D341Med (cell line): ENCODE measurements around the gene MOB1A.
"Not testable (repeated sequence)": the region's sequence is repeated elsewhere in the genome, so short reads cannot be mapped to it uniquely, and the experiment has no call there.

Experiments
- DNase-seq: peaks from one replicate; pipeline ENCODE4 v3.0.0; 2012; ENCODE audit warnings: low spot score

The MOB1A gene

DNA sequence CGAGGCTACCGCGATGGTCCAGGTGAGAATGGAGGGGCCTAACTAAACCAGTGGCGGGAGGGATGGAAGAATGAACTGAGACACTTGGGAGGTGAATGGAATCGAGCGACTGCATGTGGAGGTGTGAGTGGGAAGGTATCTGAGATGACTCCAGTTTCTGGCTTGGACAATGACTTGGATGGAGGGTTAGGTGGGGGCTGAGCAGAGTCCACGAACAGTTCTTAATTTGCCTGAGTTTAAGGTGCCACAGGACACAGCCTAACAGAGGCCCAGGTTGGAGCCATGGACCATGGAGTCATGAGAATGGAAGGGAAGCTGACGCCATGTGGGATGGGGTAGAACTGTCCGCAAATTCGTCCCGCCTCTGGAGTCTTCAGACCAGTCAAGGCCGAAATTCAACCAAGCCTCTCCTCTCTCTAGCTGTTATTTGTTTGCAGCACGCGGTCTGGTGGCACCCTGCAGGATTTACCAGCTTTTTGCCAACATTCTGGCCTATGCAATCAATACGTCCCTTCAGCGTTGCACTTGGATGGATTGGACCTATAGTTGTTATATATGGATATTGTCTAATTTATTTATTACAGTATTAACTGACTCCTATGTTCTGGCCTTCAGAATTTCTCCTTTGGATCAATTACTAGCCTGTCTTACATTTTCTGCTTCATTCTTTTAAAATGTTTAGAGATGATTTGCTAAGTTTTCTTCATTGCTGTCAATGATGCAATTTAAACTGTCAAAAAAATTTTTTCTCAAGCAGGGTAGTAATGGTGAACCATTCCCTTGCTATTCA is 30.0 kb downstream of the MOB1A start:
- DNase-seq = no peak

DNA sequence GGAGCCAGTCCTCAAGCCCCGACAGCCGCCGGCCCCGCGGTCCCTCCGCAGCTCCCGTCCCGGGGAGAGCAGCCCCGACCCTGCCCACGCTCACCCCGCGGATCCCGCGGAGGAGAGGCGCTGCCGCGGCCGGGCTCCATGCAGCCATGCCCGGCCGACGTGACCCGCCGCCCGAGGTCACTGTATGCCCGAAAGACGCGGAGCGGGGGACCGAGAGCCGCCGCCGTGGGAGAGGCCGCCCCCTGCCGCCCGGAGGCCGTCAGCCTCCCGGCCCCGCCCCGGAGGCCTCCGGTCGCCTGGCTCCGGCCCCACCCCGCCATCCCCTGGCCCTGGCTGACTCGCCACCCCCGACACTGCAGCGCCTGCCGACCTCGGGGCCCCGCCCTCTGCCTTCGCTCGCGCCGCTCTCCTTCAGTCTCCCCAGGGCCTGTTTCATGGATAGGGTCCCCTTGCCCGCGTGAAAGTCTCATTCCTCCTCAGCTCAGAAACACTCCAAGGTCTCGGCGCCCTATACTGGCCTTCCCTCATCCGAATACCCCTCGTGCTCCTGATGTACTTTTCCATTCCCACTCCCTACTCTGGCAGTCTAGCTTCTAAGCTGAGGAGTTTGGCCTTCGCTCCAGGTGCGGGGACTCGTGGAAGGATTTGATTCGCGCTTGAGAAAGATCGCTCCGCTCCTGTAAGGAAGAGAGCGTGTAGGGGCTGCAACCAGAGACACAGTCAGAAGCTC is 30.8 kb downstream of the MOB1A start, which contains the start of gene BOLA3:
TSS of gene BOLA3 (minus strand) at position 186 of the 730 bp plus-strand sequence. CDS start at position 148, 38 bp downstream.
- peak; percentile 96 for DNase-seq

DNA sequence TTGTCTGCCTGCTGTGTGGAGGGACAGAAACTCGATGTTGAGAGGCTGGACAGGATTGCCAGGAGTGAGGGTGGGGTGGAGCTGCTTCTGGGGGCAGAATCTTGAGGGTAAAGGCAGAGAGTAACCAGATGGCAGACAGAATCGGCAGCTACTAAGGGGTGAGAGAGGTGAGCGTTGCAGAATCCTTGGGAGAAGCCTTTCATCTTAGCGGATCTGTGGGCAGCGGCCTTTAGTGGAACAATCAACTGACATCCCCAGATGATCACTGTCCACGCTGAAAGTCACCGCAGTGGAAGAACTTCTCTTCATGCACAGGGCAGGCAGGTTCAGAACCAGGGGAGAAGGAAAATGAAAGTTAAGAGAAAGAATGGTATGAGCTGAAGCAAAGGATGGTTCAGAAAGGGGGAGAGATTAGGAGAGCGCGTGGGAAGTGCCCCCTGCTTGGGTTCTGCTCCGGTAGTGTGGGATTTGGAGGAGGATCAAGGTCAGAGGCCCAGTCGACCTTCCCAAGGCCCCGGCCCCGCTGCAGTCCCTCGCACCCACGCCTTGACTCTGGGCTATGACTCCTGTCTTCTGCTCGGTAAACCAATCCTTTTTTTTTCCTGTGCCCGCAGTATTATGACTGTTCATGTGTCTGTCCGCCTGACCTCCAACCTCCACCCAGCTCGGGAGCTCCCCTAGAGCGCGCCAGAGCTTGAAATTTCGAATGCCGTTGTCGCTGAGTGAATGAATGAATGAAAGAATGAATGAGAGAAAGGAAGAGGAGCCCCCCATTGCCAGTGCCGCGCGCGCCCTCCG is 31.6 kb downstream of the MOB1A start:
- no peak for DNase-seq

DNA sequence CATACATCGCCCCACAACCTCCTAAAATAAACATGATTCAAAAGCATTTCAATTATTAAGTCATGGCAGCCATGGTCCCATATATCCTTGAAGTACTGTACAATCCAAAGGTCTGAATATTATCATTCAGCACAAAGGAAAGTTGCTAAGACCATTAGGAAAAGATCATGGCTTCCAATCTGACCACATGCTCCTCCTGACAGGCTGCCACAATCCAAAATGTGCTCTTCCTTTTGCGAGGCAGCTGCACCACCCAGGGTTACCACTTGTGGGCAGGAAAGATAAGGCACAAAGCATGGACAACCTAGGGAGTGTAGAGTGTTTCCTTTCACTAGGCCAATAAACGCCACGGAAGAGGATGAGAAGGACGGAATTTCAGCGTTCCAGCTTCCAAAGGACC is 36.3 kb downstream of the MOB1A start:
- peak; percentile 52 for DNase-seq

DNA sequence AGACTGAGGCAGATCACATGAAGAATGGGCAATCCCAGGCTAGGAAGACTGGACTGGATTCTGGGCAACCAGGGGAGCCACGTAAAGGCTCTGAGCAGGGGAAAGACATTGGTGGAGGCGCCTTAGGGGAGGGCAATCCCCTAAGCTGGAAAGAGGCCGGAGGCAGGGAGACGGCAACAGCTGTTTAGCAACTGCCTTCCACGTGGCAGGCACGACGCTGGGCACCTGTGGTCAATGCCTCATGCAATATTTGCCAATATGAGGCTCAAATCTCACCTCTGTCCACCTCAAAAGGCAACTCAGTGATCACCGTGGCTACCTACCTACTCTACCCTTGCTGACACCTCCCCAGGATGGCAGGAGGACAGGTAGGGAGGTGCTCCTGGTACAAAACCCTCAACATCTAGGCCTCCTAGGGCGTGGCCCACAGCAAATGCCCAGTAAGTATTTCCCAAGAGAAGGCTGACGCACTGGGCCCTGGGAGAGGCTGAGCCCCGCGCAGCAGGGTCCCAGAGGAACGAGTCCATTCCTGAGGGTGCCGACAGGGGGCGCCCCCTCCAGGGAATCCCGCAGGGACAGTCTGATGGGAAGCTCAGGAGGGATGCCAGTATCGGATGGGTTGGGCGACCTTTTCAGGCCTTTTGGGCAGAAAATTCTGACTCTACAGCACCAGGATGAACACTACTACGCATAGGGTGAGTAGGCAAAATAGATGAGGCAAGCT is 39.9 kb downstream of the MOB1A start:
- DNase-seq = no peak

DNA sequence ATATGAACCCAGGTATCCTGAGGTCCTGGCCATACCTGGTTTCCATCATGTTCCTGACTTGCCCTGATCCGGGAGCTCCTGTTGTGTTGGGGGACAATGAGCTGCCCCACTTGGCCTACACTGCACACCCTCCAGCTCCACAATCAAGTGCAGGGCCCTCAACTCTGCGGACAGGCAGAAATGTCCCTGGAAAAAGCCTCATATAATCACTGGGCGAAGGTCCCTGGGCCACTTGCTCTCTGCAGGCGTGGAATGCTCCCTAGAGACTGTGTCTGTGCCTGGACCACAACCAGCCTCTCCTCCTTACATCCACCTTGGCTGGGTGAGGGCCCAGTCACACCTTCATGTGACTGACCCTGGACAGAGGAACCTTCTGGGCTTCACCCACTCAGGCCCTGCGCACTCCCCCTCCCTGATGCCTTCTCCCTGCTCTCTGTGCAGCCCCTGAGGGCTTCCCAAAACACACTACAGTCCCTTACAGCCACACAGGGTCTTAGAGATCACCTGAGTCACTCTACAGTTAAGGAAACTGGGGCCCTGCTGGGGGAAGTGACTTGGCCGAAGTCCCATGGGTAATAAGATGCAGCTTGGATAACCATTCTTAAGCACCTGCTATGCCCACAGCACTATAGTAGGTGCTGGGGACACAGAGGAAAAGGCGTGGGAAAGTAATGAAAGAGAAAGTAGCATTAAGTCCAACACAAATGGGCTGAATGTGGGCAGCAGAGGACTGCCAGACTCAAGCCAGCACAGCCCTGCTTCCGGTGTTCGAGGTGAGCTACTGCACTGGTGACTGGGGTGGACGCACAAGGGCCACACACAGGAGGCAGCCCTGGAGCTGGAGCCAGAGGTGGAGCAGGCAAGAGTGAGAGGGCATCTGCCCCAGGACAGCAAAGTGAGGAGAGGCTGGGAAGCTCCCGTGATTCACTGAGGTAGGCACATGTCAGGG is 40.8 kb downstream of the MOB1A start:
- no peak for DNase-seq

DNA sequence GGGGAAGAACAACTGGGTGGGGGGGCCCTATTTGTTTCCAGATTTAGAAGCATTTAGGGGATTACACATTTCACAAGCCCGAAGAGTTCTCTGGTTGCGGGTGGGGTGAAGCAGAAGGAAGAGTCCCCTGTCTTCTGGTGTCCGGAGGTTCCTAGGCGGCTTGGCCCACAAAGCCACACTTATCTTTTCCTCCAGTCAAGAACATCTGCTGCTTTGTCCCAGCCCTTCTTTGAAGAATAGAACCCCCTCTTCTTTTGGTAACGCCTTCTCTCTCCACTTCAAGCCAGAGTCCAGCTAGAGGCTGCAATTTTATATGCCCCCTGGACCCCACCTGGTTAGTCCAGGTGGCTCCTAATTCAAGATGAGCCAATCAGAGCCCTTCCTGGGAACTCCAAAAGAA is 46.8 kb downstream of the MOB1A start:
- DNase-seq = no peak

DNA sequence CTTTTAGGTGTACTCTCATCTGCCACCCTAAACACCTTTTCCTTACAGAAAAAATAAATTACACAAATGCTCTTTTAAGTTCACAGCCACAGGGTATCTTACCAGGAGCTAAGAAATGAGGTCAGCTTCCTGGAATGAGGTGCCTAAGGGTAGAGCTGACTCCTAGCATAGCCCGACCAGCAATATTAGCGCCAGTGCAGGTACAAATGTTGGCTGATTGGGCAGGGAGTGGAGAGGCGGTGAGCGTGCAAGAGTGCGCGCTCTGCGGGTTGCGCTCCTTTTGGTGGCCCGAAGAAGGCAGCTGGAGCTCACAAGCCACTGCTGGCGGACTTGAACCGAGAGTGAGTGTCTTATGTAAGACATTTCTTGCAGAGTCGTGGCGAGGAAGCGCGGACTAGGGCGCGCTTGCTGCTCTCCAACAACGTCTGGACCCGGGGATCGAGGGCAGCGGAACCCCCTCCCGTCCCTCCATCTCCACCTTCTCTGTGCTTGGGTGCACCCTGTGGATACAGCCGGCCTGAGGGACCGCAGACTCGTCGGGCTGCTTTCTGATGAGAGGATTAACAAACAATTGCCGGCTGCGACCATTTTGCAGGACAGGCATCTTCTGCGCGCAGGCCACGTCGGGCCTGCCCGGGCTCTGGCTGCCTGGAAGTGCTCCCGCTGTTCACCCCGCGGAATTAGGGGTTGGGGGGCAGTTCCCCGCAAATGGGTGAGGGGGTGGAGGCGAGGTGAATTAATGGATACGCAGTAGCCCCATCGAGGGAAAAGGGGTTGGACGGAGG is 48.3 kb downstream of the MOB1A start:
- DNase-seq = no peak

DNA sequence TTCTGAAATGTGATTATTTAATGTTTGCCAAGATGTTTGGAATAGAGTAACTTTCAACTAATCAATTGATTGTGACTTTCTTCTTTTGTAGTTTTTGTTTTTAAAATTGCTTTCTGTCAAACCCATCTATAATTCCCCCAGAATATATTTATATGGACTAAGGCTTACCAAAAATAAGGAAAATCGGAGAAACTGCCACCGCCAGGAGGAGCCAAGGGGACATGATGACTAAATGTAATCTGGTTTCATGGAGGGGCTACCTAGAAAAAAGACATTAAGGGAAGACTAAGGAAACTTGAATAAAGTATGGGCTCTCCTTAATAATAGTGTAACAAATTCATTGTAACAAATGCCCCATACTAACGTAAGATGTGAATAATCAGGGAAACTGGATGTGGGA is 50.5 kb downstream of the MOB1A start:
- no peak for DNase-seq

DNA sequence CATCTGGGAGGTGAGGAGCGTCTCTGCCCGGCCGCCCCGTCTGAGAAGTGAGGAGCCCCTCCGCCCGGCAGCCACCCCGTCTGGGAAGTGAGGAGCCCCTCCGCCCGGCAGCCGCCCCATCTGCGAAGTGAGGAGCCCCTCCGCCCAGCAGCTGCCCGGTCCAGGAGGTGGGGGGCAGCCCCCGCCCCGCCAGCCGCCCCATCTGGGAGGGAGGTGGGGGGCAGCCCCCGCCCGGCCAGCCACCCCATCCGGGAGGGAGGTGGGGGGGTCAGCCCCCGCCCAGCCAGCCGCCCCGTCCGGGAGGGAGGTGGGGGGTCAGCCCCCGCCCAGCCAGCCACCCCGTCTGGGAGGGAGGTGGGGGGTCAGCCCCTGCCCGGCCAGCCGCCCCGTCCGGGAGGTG is 54.7 kb downstream of the MOB1A start:
- not testable (repeated sequence) for DNase-seq

DNA sequence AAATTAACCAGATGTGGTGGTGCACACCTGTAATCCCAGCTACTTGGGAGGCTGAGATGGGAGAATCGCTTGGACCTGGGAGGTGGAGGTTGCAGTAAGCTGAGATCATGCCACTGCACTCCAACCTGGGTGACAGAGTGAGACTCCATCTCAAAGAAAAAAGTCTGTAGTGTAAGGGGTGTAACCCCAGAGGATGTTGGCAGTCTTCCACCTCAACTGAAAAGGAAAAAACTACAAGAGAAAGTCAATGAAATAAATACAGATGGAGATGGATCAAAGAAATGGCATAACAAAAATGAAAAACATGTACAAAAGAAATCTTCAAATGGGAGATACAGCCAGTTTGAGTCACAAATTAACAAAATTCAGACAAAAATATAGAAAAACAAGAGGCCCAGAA is 56.8 kb downstream of the MOB1A start:
- DNase-seq = not testable (repeated sequence)

DNA sequence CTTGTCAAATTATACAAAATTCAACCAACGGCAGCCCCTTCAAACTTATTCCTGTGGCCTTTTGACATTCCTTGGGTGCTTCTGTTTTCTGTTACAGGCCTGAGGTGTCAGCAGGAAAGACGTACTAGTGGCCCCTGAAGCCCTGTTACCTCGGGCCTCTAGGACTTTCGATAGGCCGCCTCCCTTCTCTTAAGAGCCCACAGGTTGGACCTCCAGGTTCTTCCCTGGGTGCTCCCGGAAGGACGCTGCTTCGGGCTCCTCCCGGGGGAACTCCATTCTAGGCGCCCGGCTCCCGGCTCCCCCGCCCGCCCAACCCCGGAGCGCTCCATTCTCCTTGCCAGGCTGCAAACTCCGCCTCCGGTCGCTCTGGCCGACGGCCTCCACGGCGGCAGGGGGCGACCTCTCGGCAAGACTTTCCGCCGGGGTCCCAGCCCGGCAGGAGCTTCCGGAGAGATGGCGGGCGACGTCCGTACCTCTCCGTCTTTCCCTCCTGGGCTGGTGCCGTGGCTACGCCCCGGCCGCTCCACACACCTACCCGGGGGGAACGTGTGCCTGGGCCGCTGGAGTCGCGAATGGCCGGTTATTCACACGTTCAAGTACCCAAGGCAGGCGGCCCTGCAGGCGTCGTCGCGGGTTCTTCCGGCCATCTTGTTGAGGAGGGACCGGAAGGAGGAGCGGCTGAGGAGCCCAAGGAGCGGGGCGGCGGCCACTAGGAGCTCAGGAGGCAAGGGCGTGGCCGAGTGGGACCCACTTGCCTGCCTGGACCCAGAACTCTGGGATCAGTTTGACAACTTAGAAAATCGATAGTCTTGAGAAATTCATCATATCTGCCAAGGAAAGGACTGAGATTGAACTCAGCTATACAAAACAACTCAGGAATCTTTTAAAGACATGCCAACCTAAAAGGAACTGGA is 58.5 kb downstream of the MOB1A start:
- peak; percentile 93 for DNase-seq

DNA sequence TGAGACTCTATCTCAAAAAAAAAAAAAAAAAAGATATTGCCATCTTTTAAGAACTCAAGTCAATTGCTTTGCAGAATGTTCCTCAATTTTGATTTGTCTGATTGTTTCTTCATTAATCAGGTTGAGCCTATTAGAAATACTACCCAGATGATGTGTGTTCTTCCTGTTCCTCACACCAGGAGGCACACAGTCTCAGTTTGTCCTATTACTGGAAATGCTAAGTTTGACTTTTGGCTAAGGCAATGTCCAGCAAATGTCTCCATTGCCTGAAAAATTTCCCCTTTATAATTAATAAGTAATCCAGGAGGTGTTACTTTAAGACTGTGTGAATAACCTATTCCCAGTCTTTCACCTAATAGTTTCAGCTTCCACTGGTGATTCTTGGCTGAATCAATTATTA is 59.3 kb downstream of the MOB1A start:
- no peak for DNase-seq

DNA sequence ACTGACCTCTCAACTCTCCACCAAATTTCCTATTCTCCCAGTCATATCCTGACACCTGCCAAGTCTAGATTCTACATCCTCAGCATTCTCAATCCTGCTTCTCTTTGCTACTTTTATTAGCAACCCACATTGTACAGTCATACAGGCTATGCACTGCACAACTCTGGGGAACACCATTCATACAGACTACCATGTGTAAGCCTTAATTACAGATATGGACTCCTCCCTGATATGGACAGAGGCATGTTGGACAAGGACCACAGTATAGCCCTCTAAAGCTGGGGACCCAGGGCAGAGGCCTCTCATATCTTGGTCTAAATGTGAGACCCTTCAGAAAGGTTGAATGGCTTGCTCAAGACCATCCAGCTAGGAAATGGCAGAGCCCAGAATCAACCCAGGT is 67.3 kb downstream of the MOB1A start:
- no peak for DNase-seq

DNA sequence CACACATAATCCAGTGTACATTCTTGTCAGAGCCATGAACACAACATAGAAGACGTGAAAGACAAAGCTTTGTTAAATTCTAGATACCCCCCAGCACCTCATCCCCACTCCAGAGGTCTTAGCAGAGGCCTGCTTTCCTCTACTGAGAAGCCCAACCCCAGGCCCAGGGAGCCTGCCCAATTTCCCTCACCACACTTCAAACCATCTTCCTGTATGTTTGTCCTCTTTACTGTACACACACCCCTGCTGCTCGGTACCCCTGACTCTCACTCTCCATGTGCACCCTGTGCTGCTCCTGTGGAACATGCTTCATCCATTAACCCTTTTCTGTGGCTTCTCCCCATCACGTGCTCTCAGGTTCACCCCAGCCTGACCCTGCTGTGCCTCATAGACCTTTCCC is 68.1 kb downstream of the MOB1A start:
- no peak for DNase-seq

DNA sequence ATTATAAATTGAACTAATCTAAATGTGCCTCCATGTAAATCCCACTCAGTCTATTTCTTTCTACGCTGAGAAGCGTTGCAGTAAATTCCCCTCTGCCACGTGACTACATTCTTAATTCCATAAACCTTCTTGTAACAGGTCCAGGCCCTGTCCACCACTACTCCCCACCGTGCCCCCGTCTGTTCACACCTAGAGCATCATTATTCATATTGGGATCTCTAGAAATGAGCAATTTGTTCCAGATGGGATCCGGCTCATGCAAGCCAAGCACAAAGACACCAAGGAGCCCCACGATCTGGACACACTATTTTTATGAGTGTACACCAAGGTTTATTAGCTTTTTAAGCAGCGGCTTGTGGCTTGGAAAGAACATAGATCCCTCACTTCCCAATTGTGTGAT is 69.1 kb downstream of the MOB1A start:
- no peak for DNase-seq

DNA sequence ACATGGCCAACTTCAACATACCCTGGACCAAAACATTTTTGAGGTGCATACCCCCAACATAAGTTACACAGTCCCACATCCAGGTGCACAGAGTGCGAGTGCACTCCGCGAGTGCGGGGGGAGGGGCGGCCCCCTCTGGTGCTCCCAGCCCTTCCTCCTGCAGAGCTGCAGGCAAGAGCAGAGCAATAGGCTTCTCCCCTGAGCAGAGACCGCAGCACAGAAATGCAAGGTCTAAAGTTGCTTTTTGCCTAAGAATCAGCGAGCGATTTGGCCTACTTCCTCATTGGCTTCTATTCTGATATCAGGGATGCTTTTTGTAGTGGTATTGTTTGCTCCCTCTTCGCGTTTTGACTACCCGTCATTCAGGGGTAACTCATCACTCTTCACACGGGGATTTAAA is 71.6 kb downstream of the MOB1A start:
- no peak for DNase-seq

DNA sequence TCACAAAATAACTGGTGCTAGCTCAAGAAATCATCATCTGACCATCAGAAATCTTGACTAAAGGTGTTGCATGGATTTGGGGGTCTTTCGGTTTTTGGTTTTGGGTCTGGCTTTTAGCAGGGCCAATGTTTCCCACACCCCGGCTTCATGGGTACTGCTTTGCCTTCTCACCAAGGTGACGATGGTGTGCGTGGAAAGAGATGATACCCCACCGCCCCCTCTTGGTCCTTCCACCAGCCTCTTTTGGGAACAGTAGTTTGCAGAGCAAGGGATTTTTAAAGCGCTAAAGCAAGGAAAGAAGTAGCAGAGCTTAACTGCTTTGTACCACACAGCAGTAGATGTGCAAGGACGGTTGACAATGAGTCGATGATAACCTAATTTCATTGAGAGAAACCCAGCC is 73.3 kb downstream of the MOB1A start:
- no peak for DNase-seq

DNA sequence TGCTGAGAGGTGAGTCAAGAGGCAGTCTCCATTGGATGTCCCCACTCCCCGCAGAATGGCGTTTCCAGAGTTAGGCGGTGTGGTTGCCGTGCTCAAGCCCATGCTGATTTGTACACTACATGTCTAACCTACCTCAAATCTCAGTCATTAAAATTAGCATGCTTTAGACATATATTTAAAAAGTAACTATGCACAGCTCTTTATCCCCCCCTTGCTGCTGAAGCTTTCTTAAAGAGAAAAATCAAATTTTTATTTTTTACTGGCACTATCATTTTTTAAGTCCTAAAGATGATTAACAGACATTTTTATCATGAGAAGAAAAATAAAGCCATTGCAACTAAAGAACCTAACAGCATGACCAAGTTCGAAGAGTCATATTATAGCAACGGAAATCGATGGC is 73.8 kb downstream of the MOB1A start:
- DNase-seq = no peak
